Measurements from ENCODE around the gene KAT8. TPM values are rescaled to one million over a fixed set of nuclear protein-coding genes. Genes with fewer than 3 reads are reported as not detected.
A peak's percentile ranks its signal among the peaks of the same experiment; 100 is the strongest.
"Not testable (repeated sequence)": the region's sequence is repeated elsewhere in the genome, so short reads cannot be mapped to it uniquely, and the experiment has no call there.

Gene KAT8
- total and polyA plus RNA-seq, 8 donors = 38.8 to 114 (median 54.0) TPM

DNA sequence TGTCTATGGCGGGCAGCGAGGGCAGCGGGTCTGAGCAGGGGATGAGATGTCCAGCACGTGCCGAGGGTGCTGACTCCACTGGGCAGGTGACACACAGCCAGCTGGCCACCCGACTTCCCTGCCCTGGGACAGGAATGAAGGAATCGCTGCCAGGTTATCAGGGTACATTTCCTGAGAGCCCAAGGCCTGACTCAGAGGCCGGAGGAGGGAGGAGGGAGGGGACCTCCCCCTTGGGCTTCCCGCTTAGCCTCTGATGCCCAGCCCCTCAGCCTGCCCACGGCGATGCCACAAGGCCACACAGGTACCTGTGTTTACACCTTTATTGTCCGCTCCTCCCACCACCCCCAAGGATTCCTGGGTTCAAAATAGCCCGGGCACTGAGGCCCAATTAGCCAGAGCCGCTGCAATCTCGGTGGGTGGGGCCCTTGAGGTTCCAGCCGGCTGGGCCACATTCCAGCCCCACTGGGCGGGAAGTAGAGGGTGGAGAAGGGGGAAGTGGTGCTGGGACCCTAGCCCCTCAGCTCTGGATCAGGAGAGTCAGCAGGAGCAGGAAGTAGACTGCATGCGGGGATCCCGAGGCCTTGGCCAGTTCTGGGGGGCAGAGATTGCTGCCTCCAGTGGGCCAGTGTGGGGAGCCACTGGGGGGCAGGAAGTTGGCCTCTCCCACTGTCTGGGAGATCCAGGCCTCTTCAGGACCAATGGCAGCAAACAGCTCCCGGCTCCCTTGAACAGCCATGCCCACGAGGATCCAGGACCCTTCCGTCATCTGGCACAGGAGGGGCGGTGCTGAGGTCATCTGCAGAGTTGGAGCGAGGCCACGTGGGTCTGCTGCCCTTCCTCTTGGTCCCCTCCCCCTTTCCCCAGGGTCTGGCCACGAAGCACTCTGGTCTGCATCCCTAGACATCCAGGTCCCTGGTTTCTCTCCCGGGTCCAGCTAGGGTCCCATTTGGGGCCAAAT is 21.4 kb downstream of the KAT8 start:
- peaks cover 25 to 70% (median 51%) of the 10 kb centered on the region in 4 donors for H3K4me1 ChIP-seq
- 31 to 51% (median 38%) methylated on average over 23 to 27 of the region's 27 CpGs for WGBS, 5 donors
- H3K4me3 ChIP-seq = no peak overlapping the region
- no peaks in the 10 kb centered on the region for H3K9me3 ChIP-seq
- peak; percentile 91 to 94 for DNase-seq
- peak in 2 of 3 donors; percentile 63 to 83 for TF ChIP-seq POLR2AphosphoS5 (IDR thresholded peaks at IDR 0.05)
- no peak for TF ChIP-seq EP300 (IDR thresholded peaks at IDR 0.05)
- TF ChIP-seq POLR2A (IDR thresholded peaks at IDR 0.05) = no peak
- peaks cover 0 to 7% (median 0%) of the 10 kb centered on the region in 3 donors for H3K27me3 ChIP-seq
- peak overlapping the region; percentile 81 to 93 (median 88) for H3K27ac ChIP-seq
- no peaks in the 10 kb centered on the region for H3K36me3 ChIP-seq
- intact Hi-C loops (cut with DNase I; ENCODE audit: low total_unique reads) = no loop called here

DNA sequence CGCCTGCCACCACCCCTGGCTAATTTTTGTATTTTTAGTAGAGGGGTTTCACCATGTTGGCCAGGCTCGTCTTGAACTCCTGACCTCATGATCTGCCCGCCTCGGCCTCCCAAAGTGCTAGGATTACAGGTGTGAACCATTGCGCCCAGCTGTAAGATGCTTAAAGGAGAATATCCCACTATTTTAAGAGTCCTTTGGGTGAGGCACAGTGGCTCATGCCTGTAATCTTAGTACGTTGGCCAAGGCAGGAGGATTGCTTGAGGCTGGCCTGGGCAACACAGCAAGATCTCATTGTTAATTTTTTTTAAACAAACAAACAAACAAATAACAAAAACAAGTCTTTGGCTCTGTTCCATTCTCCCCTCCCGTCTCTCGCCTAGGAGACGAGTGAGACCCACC is 23.6 kb downstream of the KAT8 start:
- peaks cover 24 to 58% (median 43%) of the 10 kb centered on the region in 4 donors for H3K4me1 ChIP-seq
- DNase-seq; intact Hi-C loops (cut with DNase I; ENCODE audit: low total_unique reads); H3K9me3 ChIP-seq; H3K27me3 ChIP-seq; H3K36me3 ChIP-seq: not testable (repeated sequence)
- H3K27ac ChIP-seq = peak overlapping the region; percentile 73 to 93 (median 88)
- WGBS, 5 donors = 85 to 90% (median 88%) methylated on average over 9 of the region's 9 CpGs
- H3K4me3 ChIP-seq = peak overlapping the region in 1 of 4 donors; percentile 57

DNA sequence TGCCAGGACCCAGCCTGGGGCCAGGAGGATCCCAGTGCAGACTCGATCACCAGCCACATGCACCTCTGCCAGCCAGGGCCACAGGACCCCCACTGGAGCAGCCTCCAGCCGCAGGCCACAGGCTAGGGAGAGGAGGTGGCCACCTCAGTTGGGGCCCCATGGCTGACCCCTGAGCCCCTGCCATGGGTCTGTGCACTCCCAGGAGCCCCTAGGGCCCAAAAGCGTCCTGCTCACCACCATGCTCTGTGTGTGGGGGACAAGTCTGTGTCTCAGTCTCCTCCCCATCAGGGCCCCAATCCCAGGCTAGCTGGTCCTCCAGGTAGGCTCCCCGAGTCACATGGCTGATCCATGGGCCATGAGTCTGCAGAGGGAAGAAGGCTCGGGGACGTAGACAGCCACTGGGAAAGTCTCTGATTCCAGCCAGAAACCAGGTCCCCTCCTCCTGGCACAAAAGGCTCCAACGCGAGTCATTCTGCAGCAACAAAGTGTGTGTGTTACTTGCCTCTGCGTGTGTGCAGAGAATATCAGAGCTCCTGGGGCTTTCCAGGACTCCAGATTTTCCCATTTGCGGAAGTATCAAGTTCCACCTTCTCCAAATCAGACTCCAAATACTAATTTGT is 24.1 kb downstream of the KAT8 start:
- no peak for DNase-seq
- Histone ChIP-seq H3K27me3 (peaks cover 0 to 5% (median 0%) of the 10 kb centered on the region in 3 donors), H3K36me3 (no peaks in the 10 kb centered on the region), H3K9me3 (no peaks in the 10 kb centered on the region), H3K27ac (peak overlapping the region; percentile 73 to 93 (median 88)), H3K4me3 (peak overlapping the region; percentile 14 to 57 (median 31)), H3K4me1 (peaks cover 24 to 52% (median 37%) of the 10 kb centered on the region in 4 donors)
- WGBS, 5 donors = 10 to 26% (median 21%) methylated on average over 9 to 10 of the region's 10 CpGs
- intact Hi-C loops (cut with DNase I; ENCODE audit: low total_unique reads) = no loop called here
- no peak for TF ChIP-seq POLR2AphosphoS5 (IDR thresholded peaks at IDR 0.05)
- no peak for TF ChIP-seq POLR2A (IDR thresholded peaks at IDR 0.05)
- no peak for TF ChIP-seq EP300 (IDR thresholded peaks at IDR 0.05)
- TF ChIP-seq, protein P1, sequence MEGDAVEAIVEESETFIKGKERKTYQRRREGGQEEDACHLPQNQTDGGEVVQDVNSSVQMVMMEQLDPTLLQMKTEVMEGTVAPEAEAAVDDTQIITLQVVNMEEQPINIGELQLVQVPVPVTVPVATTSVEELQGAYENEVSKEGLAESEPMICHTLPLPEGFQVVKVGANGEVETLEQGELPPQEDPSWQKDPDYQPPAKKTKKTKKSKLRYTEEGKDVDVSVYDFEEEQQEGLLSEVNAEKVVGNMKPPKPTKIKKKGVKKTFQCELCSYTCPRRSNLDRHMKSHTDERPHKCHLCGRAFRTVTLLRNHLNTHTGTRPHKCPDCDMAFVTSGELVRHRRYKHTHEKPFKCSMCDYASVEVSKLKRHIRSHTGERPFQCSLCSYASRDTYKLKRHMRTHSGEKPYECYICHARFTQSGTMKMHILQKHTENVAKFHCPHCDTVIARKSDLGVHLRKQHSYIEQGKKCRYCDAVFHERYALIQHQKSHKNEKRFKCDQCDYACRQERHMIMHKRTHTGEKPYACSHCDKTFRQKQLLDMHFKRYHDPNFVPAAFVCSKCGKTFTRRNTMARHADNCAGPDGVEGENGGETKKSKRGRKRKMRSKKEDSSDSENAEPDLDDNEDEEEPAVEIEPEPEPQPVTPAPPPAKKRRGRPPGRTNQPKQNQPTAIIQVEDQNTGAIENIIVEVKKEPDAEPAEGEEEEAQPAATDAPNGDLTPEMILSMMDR (IDR thresholded peaks at IDR 0.05) = no peak

DNA sequence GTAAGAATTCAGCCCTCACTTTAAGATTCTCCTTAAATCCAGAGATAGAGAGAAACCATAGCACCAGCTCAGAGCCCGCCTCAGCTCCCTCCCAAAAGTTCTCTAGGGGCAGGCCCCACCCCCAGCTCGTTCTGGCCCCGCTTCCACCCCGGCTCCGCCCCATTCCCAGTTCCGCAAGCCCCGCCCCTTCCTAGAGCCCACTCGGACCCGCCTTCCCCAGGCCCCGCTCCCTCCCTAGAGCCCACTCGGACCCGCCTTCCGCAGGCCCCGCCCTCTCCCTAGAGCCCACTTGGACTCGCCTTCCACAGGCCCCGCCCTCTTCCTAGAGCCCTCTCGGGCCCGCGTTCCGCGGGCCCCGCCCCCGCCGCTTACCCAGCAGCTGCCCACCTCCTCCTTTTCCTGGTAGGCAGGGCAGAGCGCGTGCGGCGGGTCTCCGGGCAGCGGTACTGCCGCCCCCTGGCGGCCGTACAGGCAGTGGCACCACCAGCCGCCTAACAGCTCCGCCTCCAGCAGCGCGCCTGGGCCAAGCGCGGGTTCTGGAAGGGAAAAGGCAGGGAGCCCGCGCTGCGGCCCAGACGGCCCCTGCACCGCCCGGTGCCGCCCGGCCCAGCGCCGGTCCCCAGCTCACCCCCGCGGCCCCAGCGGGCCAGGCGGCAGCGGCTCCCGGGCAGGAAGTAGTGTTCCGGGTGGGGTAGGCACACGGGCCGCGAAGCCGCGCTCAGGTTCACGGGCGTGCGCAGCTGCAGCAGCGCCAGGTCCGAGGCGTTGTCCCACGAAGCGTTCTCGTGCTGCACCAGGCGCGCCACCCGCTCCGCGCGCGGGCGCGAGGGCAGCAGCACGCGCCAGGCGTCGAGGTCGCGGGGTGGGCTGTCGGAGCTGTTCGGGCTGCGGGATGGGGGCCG is 24.9 kb downstream of the KAT8 start:
- TF ChIP-seq EP300 (IDR thresholded peaks at IDR 0.05) (no peak), POLR2A (IDR thresholded peaks at IDR 0.05) (no peak), POLR2AphosphoS5 (IDR thresholded peaks at IDR 0.05) (peak in 2 of 3 donors; percentile 84 to 89)
- TF ChIP-seq, protein P1 (IDR thresholded peaks at IDR 0.05) = peak in 6 of 7 experiments; percentile 67 to 99 (median 98)
- H3K27ac ChIP-seq = peak overlapping the region; percentile 86 to 93 (median 91)
- H3K9me3 ChIP-seq = no peaks in the 10 kb centered on the region
- no peaks in the 10 kb centered on the region for H3K36me3 ChIP-seq
- 1 to 8% (median 2%) methylated on average over 35 to 89 of the region's 89 CpGs for WGBS, 5 donors
- H3K4me1 ChIP-seq = peaks cover 24 to 50% (median 36%) of the 10 kb centered on the region in 4 donors
- DNase-seq = peak; percentile 99 to 100
- intact Hi-C loops (cut with DNase I; ENCODE audit: low total_unique reads) = no loop called here
- H3K4me3 ChIP-seq = peak overlapping the region; percentile 53 to 59 (median 56)
- peaks cover 0 to 13% (median 0%) of the 10 kb centered on the region in 3 donors for H3K27me3 ChIP-seq

Data from stomach (tissue), 9 donors.